ENCODE results near the gene LYRM2.

LYRM2 gene

DNA sequence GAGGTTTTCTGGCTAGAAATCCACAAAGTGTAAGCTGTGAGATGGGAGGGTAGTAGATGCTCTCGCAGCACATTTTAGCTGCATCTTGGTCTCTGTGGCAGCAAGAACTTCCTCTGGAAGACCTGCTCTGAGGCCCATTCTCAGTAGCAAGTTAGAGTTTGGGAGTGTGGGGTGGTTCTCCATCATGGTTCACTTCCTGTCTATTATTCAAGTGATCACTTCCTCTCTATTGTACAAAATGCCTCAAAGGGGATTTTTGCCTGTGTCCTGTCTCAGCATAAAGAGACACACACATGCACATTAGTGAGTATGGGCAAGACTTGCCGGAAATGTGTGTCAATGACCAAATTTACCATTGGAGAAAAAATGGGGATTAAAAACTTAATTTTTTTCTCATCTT is 42.5 kb downstream of the LYRM2 start:
- no peak for DNase-seq (ENCODE audit: low read depth)

DNA sequence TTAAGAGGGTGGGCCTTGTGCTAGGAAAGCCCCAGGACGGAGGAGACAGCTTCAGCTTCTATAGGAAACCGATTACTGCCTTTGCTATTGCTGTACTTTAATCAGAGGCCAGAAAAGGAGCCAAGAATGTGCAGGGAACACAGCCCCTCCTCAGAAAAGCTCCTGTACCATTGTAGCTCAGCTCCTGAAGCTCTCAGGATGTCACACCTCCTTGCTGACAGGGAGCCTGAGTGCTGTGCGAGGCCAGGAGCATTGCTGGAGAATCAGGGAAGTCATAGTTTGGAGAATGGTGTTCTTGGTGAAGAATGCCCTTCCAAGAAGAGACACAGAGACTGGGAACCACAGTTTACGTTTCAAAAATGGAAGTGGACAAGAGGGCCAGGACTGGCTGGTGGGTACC is 46.8 kb downstream of the LYRM2 start:
- DNase-seq (ENCODE audit: low read depth) = no peak

DNA sequence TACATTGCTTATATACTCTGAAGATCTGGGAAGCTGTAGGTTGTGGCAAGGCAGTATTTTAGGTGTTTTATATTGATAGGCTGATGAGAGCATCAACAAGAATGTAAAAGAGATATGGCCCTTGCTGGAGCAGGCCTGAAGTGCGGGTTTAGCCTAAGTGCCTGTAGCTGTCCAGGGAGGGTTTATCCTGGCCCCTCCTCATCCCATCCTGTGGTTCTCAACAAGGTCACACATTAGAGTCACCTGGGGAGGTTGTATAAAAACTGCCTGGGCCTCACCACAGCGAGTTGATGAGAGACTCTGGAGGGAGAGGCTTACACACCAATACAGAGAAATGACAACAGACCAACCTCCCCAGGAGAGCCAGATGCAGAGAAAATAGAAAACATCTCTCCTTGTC is 48.4 kb downstream of the LYRM2 start:
- no peak for DNase-seq (ENCODE audit: low read depth)

DNA sequence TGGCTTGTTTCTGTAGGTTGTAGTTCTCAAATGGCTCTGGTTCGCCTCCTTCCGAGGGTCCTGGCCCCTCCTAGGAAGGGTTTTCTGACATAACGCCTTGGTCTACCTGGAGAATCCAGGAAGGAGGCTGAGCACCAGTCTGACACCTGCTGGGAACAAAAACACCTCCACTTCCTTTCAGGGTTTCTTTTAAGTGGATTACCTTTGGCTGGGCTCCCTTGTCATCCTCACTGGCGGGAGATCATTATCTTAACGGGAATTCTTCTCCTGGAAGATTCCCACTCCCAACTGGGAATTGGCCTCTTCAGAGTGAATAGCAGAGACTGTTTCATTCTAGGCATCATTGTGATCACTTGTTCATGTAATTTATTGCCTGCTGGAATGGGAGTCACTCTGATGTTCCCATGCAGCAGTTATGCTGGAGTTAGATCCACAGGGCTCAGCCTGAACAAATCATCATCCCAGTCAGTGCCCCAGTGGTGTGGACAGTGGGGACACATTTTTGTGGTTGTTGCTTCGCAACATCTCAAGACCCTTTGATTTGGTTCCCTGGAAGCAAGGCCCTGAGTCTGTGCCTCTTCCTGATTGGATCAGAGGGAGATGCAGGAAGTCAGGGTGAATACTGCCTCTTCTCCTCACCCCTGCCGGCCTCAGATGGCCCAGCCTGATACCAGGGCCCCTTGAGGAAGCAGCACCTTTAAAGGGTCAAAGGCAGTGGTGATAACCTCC is 49.1 kb downstream of the LYRM2 start:
- no peak for DNase-seq (ENCODE audit: low read depth)

DNA sequence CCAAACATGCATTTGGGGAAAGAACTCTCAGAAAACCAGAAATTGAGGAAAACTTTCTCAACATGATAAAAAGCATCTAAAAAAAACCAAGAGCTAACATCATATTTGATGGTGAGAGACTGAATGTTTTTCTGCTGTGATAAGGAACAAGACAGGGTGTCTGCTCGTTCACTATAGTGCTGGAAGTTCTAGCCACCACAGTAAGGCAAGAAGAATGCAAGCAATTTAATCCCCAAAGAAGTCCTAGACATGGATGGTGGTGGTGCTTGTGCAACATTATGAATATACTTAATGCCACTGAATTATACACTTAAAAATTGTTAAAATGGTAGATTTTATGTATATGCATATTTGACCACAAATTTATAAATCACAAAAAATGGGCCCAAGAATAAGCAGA is 53.4 kb downstream of the LYRM2 start:
- DNase-seq (ENCODE audit: low read depth) = no peak

DNA sequence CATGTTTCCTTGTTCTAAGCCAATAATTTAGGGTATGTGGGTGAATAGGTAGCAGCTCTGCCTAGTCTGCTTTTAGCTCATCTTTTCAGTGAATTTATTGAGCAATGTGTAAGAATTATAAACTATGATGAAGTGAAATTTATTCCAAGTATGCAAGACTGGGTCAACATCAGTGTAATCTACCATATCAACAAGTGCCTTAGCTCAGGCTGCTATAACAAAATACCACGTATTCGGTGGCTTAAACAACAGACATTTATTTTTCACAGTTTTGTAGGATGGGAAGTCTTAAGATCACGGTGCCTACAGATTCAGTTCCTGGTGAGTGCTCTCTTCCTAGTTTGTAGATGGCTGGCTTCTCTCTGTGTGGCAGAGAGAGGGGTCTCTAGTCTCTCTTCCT is 54.0 kb downstream of the LYRM2 start:
- no peak for DNase-seq (ENCODE audit: low read depth)

DNA sequence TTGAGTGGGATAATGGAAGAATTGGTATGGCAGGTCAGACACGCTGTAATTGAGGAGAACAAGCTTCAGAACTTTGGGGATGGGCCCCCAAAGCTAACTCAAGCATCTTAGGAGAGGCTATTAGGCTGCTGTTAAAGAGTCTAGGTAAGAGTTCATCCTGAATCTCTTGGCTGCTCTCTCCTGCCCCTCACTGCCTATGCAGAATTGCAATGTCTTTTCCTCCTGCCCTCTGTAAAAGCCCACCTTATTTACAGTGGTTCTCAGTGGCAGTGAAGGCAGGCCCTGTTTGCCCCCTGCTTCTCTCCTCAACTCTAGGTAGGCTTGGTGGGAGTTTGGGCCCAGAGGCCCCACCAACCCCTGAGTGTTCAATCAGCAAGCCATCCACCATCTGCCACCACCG is 55.0 kb downstream of the LYRM2 start:
- no peak for DNase-seq (ENCODE audit: low read depth)

DNA sequence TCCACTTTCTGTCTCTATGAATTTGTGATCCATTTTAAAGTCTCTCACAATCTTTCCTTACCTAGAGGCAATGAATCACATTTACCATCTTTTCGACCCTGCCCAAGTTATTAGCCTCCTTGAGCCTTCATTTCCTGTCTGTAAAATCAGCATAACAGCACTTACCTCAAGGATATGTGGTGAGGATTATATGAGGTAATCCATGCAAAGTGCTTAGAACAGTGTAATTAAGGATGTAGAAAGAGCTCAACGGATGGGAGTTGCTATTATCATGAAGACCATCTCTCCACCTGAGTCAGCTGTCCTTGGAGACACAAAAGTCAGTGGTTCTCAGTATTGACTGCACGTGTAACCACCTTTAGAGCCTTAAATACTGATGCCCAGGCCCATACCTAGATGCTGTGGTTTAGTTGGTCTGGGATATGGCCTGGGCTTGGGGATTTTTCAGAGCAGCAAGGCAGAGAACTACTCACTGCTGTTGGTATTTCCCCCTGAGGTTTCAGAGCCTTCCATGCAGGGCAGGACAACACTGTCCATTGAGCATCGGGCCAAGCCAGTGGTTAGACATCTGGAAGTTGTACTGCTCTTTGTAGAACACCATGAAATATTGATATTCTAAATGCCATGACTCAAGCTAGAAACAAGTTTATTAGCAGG is 55.8 kb downstream of the LYRM2 start:
- no peak for DNase-seq (ENCODE audit: low read depth)

DNA sequence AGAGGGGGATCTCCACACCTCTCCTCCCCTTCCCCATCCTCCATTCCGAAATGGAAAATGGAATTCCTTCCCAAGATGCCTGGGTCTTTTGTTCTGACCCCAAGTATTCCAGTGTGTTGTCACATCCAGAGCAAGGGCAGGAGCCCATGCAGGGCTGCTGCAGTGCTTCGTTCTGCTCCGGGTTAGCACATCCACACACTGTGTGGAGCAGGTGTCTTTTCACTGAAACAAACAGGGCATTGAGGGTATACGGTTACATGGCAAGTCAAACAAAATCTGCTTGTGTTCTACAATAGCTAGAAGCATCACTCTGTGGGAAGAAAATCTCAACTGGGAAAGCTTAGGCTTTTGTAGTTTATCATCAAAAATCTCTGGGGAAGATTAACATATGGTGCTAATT is 56.9 kb downstream of the LYRM2 start:
- no peak for DNase-seq (ENCODE audit: low read depth)

DNA sequence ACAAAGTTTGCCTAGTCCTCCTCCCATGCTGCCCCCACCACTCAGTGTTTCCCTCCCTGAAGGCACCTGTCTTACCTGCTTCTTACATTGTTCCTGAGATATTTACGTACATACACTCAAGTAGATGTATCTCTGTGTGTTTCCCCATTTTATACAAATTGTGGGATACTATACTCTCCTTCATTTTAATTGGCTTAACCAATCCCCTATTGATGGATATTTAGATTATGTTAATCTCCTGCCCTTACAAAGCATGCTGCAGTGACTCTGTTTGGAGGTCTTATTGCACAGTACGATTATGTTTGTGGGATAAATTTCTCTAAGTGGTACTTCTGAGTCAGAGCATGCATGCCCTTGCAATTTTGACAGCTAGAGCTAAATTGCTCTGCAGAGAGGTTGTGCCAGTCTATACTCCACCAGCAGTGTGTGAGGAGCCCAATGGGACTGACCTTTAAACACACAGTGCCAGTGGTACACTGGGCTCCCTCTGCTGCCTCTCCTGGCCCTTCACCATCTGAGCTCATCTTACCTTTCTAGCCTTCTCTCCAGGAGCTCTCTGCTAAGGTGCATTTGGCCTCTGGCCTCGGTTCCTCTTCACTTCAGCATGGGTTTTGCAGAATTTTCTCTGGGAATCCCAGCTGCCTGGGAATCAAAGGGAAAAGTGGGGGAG is 57.4 kb downstream of the LYRM2 start:
- no peak for DNase-seq (ENCODE audit: low read depth)

DNA sequence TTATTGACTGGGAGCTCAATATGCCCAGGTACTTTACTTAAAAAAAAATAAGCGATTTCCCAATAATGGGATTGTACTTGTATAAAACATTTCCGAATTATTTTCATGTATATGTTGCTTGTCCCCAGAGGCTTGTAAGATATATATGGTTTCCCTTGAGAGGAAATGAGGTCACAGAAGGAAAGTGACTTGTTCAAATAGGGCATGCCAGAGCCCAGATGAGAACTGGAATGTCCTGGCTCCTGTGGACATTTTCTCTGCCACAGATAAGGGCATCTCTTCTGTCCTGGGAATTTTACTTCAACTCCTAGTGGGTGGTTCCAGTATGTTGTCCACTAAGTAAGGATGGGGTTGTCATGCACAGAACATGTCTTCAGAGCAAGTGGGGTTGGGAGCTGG is 63.0 kb downstream of the LYRM2 start:
- no peak for DNase-seq (ENCODE audit: low read depth)

DNA sequence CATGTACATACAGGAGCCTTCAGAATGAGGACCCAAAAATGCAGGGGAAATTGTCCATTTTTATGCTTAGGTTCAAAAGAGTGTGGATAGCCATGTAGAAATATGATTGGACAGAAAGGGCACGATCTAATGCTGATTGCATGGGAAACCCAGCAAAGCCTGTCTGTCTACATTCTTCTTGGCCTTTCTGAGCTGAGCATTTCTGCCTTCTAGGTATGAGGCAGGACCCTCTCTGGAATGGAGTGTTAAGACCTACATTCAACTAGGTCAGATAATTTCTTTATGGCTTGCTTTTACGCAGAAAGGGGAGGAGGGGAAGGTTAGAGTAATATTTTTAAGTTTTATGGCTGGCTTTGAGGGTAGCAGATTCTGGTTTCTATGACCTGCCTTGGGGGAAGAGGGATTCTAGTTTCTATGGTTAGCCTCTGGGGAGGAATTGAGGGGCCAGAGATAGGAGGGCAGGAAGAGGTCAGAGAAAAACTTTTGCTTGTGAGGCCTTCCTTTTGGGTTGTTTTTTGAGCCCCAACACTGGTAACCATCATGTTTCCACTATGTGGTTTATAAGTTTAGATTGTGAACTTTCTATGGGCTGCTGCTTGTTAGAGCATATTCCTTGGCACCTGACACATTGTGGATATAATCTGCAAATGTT is 63.5 kb downstream of the LYRM2 start:
- no peak for DNase-seq (ENCODE audit: low read depth)

DNA sequence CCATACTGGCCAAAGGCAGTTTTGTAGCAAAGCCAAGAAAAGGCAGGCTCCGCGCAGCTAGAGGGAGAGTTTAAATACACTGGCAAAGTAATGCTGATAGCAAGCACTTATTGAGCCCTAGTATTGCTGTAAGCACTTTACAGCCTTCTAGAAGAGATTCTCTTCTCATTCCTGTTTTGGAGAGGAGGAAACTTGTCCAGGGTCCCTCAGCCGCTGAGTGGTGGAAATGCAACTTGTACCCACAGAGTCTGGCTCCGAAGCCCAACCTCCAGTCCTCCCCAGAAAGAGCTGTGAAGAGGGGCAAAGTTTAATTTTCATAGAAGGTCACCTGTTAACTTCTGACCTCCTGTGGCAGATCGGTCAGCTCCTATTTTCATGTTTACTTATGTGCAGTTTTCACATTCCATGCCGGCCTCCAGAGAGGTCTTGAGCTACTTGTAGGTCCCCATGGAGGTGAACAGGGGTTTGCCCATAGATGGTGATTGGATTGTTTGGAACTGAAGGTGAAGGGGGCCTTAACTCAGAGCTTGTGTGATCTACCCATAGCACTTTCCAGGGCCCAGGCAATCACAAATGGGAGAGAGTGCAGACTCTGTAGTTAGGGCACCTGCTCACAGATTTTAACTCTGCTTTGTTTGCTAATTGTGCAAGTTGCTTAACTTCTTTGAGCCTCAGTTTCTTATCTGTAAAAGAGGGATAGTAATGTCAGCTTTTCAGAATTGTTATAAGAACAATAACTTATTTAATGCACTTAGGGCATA is 70.7 kb downstream of the LYRM2 start:
- DNase-seq (ENCODE audit: low read depth) = no peak

DNA sequence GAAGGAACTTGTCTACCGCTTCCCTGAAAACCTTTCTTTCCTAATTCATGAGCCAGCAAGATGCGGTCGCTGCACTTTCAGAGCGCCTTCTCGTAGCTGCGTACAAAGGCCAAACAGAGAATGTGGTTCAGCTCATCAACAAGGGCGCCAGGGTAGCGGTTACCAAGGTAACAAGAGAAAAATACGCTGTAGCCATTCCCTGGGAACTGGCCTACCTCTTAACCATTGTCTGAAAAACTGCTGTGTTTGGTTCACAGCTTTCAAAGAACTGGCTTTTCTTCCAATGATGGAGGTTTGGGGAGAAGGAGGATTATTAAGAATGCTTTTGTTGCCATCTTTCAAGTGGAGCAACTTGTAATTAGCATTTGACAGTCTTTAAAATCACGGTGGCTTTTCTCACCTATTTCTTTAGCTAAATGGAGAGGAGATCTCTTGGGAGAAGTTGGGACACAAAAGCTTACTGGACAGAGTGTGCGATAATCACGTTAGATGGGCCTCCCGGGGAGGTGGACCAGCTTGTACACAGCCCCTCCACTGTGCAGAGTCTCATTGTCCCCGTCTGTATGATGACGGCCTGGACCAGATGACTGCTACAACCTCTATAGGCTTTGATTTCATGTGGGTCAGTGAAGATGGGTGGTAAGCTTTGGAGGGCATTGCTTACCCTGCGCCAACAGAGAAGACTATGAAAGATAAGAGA is 71.5 kb downstream of the LYRM2 start:
- no peak for DNase-seq (ENCODE audit: low read depth)

DNA sequence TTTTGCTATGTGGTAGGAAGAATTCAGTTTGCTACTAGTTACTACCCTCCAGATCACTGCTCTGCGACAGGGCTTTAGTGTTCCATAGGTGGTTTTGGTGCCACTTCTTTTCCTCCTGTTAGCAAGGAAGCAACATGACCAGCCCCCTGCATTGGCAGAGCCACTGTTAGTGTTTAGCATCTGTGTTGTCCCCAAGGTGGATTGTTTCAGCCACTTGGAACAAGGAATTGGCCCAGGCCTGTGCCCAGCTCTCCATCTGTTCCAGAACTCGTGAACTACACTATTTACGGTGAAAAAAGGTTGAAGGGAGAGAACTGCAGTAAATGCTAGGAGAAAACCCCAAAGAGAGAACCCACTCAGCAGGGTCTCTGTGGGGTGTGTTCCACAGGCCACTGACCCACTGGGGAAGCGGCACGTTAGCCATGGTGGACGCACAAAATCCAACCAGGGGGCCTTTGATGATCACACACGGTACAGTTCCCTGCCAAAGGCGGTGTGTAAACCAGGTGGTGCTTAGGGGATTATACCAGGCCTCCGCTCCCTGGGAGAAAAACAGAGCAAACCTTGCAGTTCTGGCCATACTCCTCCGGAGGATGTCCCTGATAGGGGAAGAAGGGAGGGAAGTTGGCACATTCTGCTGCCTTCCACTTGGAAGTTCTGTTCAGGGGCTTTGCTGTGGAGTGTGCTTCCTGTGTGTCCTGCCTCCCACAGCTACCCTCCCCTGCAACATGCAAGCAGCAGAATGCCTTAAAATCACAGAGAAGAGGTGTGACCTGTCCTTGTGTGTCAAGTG is 72.3 kb downstream of the LYRM2 start:
- no peak for DNase-seq (ENCODE audit: low read depth)

DNA sequence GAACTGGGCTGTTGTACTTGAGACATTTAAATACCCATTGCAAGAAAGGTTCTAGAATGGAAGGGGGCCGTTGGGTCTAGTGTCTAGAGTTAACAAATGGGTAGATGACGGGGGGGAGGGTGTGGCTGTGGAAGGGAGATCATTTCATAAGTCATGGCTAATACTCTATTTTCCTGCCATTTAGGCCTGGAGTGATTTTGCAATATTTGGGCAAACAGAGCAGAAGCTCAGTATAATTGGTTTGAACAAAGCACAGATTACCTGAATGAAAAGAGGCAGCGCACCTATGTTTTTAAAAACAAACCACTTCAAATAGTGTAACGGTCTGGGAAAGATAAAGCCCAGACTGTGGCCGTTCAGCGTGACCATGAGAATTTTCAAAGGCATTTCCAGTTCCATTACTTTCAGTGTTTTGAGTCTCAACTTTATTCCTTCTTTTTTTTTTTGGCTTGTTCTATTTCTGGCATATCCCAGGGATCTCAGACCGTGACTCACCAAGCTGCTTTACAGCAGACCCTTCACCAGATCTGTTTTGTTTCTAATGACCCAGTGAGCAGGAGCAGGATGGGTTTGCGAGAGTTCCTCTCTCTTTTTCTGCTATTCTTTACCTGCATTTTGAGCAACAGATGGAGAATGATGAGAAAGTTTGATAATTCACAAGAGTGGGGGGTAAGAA is 73.7 kb downstream of the LYRM2 start:
- DNase-seq (ENCODE audit: low read depth) = no peak

DNA sequence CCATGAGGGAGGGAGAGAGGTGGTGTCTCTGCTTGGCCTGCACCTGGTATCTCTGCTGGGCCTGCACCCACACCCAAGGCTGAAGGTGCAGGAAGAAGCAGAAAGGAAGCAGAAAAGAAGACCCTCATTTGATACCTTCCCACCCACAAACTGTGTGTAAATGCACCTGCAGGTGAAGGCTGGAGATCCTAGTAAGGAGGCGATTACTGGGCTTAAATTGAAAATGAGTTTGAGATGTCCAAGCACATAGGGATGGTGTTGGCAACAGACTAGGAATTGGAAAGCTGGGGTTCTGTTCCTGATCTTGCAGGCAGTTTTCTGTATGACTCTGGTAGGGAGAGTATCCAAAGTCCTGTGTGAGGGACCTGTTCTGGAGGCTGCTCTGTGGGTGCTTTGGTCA is 74.7 kb downstream of the LYRM2 start:
- DNase-seq (ENCODE audit: low read depth) = no peak

DNA sequence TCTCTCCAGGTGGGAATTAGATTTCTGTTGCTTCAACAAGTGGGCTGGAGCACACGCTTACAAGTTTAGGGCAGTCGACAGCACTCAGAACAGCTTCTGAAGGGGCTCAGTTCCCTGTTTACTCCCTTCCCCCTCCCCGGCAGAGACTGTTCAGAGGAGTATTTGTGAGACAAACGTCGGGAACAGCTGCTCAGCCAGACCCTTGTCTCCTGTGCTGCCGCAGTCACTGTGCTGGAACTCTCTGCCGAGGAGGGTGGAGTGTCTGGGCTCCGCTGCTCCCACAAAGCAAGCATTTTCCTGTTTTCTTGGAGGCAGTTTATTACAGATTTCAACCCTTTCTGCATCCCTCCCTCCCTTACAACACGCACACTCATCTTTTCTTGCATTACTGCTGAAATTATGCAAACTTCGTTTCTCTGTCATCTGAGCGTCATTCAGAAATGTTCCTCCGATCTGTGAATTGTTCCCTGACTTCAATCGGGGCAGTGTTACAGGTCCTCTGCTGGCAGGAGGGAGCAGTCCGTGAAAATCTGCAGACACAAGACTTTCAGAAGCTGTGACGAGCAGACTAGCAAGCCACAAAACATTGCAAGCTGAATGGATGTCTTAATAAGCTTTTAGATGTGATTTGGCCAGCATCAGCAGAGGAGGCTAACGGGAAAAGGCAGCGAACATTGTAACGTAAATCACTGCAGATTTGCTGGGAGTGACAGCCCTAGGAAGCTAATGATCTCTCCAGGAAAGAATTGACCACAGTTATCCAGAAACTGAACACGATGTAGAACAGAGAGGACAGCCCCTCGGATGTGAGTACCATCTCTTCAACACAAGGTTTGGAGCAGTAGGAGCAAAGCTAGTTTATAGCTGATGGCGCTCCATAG is 76.2 kb downstream of the LYRM2 start:
- no peak for DNase-seq (ENCODE audit: low read depth)

DNA sequence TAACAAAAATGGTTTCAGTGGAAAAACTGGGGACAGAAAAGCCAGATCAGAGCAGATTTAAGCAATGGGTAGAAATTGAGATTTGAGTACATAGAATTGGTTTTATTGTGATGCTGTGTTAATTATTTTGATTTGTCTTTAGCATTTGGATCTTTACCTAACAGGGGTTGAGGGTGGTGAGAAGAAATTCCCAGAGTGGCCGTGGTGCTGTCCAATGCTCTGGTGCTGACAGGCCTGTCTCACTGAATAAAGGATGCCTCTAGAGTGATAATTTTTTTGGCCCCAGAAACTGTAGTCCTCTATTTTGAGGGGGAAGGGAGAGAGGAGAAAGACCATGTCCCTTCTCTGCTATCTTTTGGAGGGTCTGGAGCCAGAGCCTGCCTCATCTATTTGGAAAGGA is 79.1 kb downstream of the LYRM2 start:
- no peak for DNase-seq (ENCODE audit: low read depth)

Measured in stimulated activated CD4-positive, alpha-beta T cell treated with anti-CD3 and anti-CD28 coated beads, Interleukin-2, amount 100 ng/mL, for 4 hours (primary cell).